COLO668 (cell line): ENCODE measurements around the gene CACNA1C.

Source experiments
- DNase-seq: peaks from one replicate; lab custom pipeline; 2025; ENCODE audit not compliant: unreplicated experiment; lab: John Stamatoyannopoulos, UW

Gene CACNA1C

DNA sequence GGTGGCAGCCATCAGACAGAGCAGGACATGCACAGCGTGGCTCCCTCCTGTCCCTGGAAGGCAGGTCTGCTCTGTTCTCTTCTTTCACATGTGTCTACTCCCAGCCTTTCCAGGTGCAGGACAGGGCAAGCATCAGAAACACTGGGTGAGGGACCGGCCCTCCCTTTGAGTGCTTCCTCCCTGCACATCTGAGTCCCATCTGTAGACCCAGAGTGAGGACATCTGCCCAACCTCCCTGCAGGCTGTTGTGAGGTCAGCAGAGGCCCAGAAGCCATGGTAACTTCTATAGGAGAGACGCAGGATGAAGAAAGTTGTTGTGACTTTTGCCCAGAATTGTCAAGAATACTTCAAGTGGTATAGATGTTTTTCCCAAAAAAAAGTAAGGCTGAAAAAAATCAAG lies 282.7 kb downstream of the CACNA1C start:
- DNase-seq, result no peak

DNA sequence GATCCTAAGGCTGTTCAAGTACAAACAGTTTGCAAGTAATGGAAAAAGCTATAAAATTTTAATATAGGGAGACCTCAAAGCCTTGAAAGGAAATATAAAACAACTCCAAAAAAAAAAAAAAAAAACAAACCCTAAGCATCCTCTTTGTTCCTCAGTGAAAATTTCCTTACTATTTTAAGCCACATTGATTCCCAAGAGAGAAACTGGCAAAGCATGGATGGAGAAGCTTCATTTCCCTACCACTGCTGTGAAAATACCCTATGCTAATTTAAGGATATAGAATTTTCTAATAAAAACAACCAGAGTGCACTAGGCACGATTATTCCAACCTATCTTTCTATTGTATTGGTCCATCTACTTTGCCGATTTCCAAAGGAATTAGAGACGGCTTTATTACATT lies 283.1 kb downstream of the CACNA1C start:
- no peak for DNase-seq

DNA sequence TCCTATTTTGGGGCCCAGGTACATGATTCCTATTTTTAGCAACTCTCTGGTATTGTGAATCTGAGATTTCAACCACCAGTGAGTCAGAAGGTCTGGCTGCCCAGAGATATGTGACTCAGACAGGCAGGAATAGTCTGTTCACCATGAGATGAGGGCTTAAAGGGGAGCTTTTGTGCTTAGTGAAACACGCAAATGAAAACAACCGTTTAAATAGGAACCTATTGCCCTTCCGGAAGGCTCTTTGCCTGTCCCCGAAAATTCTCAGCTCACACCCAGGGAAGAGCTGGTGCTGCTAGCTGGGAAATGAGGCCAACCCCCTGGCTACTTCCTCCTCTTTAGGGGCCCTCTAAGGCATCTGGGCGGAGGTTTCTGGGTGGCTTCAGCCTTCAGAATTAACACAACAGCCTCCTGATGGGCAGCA lies 283.6 kb downstream of the CACNA1C start:
- DNase-seq, result no peak

- DNase-seq, result no peak
Measured at GRCh38 chr12:2337031-2338010, 284.5 kb downstream of the CACNA1C start.

GRCh38 chr12:2338381-2338780 lies 285.6 kb downstream of the CACNA1C start:
- DNase-seq, result no peak

- DNase-seq, result no peak
Measured at GRCh38 chr12:2338991-2339431, 286.2 kb downstream of the CACNA1C start.

DNA sequence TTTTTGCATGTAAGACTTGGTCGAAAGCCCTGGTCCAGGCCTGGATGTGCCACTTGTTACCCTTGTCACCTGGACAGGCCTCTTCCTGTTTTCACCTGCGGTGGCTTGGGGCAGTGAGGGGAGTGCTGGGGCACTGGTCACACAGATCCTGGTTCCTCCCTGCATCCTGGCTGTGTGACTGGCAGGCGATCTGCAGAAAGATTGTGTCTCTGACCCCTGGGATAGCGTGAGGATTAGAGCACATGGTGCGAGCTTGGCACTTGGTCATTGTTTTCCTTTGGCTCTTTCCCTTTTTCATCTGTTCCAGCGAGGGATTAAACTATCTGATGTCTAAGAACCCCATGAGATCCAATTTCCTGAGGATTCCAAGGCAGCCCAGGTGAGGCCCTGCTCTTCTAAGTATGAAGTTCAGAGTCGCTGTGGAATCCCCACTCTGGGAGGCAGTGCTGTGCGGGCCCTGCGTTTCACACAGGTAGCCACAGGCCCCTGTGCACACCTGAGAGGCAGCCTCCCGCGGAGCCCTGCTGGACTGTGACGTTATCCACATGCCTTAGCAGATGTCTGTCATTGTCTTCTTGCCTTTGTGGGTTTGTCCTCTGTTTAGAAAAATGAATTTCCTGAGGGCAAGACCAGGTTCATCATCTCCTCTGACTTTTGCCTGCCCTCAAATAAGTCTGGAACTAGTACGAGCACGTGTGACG lies 288.4 kb downstream of the CACNA1C start:
- no peak for DNase-seq

DNA sequence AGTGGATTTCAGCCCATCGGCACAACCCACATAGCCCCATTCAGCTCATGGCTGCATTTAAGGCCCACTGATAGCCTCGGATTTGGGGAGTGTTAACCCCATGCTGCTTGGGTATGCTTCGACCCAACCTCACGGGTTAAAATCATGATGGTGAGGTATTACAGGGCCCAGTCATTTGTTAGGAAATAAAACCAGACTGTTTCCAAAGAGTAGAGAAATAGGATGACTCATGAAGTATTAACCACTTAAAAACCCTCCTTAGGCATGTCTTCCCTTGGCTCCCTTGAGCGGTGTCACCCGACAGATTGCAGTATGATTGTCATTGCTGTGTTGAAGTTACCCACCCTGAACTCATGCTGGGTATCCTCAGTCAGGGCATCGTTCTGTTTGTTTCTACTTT lies 289.1 kb downstream of the CACNA1C start:
- DNase-seq, result no peak

- no peak for DNase-seq
Measured at GRCh38 chr12:2343681-2344080, 290.9 kb downstream of the CACNA1C start.

GRCh38 chr12:2344476-2344875 lies 291.7 kb downstream of the CACNA1C start:
- no peak for DNase-seq

DNA sequence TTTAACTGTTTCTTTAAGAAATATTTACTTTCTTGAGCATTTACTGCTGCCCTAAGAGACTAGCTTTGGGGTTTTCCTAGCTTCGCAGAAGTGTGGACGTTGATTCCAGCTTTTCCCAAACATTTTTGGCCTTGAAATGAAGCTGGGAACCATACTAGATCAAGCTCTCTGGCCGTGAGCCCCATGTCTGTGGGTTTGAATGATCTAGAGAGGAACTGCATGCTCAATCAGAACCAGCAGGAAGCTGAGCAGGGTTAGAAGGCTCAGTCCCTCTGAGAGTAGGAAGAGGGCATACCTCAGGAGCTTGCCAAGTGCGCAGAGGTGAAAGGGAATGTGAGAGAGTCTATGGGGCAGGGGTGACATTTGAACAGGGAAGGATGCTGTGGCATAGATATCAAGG lies 292.1 kb downstream of the CACNA1C start:
- DNase-seq, result no peak

GRCh38 chr12:2345902-2346301 lies 293.1 kb downstream of the CACNA1C start:
- no peak for DNase-seq

DNA sequence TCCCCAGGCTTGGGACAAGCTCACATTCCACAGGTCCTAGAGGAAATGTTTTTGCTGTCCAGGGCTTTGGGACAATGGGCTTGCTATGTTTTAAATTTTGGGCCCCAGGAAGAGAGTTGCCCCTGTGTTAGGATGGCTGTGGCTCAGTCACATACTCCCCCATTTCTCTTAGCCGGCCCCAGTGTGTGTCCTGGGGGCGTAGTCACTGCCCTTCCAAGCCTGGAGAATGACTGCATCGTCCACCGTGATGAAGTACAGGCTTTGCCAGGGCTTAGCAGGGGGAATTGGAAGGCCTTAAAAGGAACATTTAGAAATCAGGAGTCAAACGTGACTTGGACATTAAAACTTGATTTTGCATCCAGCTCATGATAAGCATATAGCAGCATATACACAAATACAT lies 293.6 kb downstream of the CACNA1C start:
- no peak for DNase-seq

DNA sequence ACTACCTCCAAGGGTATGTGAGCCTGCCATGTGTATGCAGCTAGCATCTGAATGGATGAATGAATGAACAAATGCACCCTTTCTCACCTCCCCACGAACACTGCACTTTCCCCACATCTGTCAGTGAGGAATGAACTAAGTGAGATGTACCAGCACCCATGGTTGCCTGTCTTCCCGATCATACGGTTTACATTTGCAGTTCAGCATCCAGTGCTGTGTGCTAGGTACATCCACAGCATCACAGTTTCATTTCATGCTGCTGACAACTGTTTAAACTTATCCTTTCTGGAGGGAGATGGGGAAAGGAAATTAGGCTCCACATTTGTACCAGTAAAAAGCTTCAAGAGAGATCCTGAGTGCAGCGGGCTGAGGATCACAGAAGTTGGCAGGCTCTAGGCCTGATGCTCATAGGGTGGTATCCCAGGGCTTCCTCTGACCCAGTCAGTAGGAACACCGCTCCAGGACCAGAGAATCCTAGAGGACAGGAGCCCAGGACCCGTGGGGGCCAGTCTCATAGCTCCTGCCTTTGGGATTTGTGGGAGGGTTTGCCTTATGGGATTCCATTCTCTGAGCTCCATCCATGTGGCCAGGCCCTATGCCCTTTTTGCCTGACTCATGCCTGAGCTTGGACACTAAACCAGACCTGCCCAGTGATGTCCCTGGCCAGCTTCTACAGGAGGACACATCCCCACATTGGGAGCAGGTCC lies 294.5 kb downstream of the CACNA1C start:
- no peak for DNase-seq

GRCh38 chr12:2347844-2348481 lies 295.2 kb downstream of the CACNA1C start:
- no peak for DNase-seq

DNA sequence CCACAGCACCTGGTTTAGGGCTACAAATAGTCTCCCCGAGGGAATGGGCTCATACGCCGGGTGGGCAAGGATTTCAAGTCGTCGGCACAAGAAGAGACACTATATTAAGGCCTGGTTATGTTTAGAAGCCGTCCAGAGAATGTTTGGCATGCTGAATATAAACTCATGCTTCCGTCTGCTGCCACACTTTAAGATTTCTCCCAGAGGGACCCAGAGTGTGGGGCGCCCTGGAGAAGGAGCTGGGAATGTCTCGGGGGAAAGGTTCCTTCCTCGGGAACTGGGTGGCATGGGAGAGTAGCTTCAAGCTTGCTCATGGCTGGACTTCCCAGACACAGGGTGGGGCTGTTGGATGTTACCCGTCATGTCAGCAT lies 295.7 kb downstream of the CACNA1C start:
- no peak for DNase-seq

DNA sequence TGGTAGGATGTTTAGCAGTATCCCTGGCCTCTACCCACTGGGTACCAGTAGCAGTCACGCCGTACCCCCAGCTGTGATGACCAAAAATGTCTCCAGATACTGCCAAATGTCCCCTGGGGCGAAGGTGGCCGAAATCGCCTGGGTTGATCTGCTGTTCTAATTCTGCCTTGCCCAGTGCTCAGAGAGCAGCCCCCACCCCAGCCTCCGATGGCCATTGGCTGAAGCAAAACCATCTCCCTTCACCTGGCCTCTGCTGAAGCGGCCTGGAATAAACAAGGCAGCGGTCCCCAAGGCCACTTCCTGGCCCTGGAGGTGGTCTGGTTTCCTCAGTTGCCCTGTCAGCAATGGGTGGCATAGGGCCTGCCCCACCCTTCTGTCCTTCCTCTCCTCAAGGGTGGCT lies 298.4 kb downstream of the CACNA1C start:
- no peak for DNase-seq

- no peak for DNase-seq
Measured at GRCh38 chr12:2352203-2352602, 299.4 kb downstream of the CACNA1C start.

GRCh38 chr12:2353281-2353680 lies 300.5 kb downstream of the CACNA1C start:
- no peak for DNase-seq

- DNase-seq, result no peak
Measured at GRCh38 chr12:2353691-2354090, 300.9 kb downstream of the CACNA1C start.
